Stimulated activated CD4-positive, alpha-beta T cell treated with anti-CD3 and anti-CD28 coated beads, Interleukin-1b, Interleukin-23, amount 100 ng/mL, for 24 hours (primary cell): Measurements from ENCODE around the gene C4orf50.
A peak's percentile ranks its signal among the peaks of the same experiment; 100 is the strongest.
"Not testable (repeated sequence)": the region's sequence is repeated elsewhere in the genome, so short reads cannot be mapped to it uniquely, and the experiment has no call there.

Source experiments
- DNase-seq, 4 experiments: peaks; one replicate each; pipeline ENCODE4 v3.0.0-alpha.2; 2020; ENCODE audit warnings: low read depth in 4 of 4, low spot score in 1 of 4

The C4orf50 gene

GRCh38 chr4:5869966-5870619 is 148.1 kb downstream of the C4orf50 start:
- DNase-seq: no peak

GRCh38 chr4:5867866-5868265 is 150.4 kb downstream of the C4orf50 start:
- DNase-seq: no peak

- DNase-seq: no peak
Observed at GRCh38 chr4:5866841-5867813, 151.1 kb downstream of the C4orf50 start.

GRCh38 chr4:5865896-5866599 is 152.2 kb downstream of the C4orf50 start:
- no peak for DNase-seq

- peak in 3 of 4 experiments; percentile 11 to 55 (median 49) for DNase-seq
Observed at GRCh38 chr4:5863461-5864113, 154.6 kb downstream of the C4orf50 start.

GRCh38 chr4:5858020-5858769 is 160.0 kb downstream of the C4orf50 start:
- DNase-seq: no peak

- no peak for DNase-seq
Observed at GRCh38 chr4:5857199-5857598, 161.0 kb downstream of the C4orf50 start.

- not testable (repeated sequence) for DNase-seq
Observed at GRCh38 chr4:5856362-5856761, 161.9 kb downstream of the C4orf50 start.

- DNase-seq: no peak
Observed at GRCh38 chr4:5854929-5855328, 163.3 kb downstream of the C4orf50 start.

GRCh38 chr4:5852523-5853202 is 165.6 kb downstream of the C4orf50 start:
- DNase-seq: no peak

- no peak for DNase-seq
Observed at GRCh38 chr4:5851637-5852301, 166.5 kb downstream of the C4orf50 start.
